ENCODE measurements around the gene TMEM184C.
A peak's percentile ranks its signal among the peaks of the same experiment; 100 is the strongest.

TMEM184C gene

GRCh38 chr4:147674073-147674472 is 56.9 kb downstream of the TMEM184C start:
- no peak for DNase-seq

- DNase-seq = no peak
Measured at GRCh38 chr4:147674496-147674895, 57.3 kb downstream of the TMEM184C start.

- DNase-seq = no peak
Measured at GRCh38 chr4:147678106-147678505, 60.9 kb downstream of the TMEM184C start.

- DNase-seq = no peak
Measured at GRCh38 chr4:147678796-147679549, 61.8 kb downstream of the TMEM184C start.

- no peak for DNase-seq
Measured at GRCh38 chr4:147682755-147683154, 65.6 kb downstream of the TMEM184C start.

GRCh38 chr4:147683188-147683591 is 66.0 kb downstream of the TMEM184C start:
- DNase-seq = peak; percentile 4

GRCh38 chr4:147683717-147684700 is 66.8 kb downstream of the TMEM184C start, which contains the start of gene PRMT9:
PRMT9 (minus strand) TSS chr4:147684163; CDS start chr4:147683987, 176 bp downstream.
- peak; percentile 80 for DNase-seq

- DNase-seq = no peak
Measured at GRCh38 chr4:147689067-147689466, 71.9 kb downstream of the TMEM184C start.

GRCh38 chr4:147691820-147692219 is 74.6 kb downstream of the TMEM184C start:
- DNase-seq = no peak

- no peak for DNase-seq
Measured at GRCh38 chr4:147693218-147693617, 76.0 kb downstream of the TMEM184C start.

- no peak for DNase-seq
Measured at GRCh38 chr4:147696866-147697265, 79.7 kb downstream of the TMEM184C start.

GRCh38 chr4:147704846-147705245 is 87.6 kb downstream of the TMEM184C start:
- DNase-seq = no peak

- peak; percentile 34 for DNase-seq
Measured at GRCh38 chr4:147707892-147708672, 90.9 kb downstream of the TMEM184C start.

- no peak for DNase-seq
Measured at GRCh38 chr4:147709999-147710398, 92.8 kb downstream of the TMEM184C start.

- DNase-seq = no peak
Measured at GRCh38 chr4:147714575-147715401, 97.6 kb downstream of the TMEM184C start.

GRCh38 chr4:147717878-147718277 is 100.7 kb downstream of the TMEM184C start:
- DNase-seq = no peak

All from stimulated activated naive CD4-positive, alpha-beta T cell treated with Interleukin-2 at 50 U/mL for 16 hours (primary cell).